HCT116 (cell line): ENCODE data around the gene RIN1. TPM values are rescaled to one million over a fixed set of nuclear protein-coding genes. Genes with fewer than 3 reads are reported as not detected.

Experiments used
- ATAC-seq: fragments of 200-7000 bp; cut with Tn5 transposase; 2 replicates; pipeline ENCODE4 v1.9.1; 2020; ENCODE audit warnings: mild to moderate bottlenecking, moderate library complexity
- BruUV-seq: library from RNA; stranded (reverse); fragments of 400-500 nt; replicated peaks from 2 replicates; lab custom pipeline; 2021; lab: Mats Ljungman, UMichigan
- CTCF ChIA-PET: fragments of 300-600 bp; sonication (Branson Sonifier 250); formaldehyde crosslinking; loops from one replicate; lab custom pipeline; 2021; ENCODE audit warnings: antibody characterized with exemption; lab: Charles Lee
- POLR2A ChIA-PET: fragments of 300-600, 350-600 bp; sonication (Branson Sonifier 250); formaldehyde crosslinking; loops from one replicate; lab custom pipeline; 2021; ENCODE audit warnings: antibody characterized with exemption; lab: Charles Lee
- RAD21 ChIA-PET, 2 experiments: fragments of 300-600 bp; sonication (Branson Sonifier 250); formaldehyde crosslinking; loops; one replicate each; lab custom pipeline; 2023; ENCODE audit warnings: low total read pairs in 2 of 2; ENCODE audit not compliant: uncharacterized antibody in 2 of 2, unreplicated experiment in 2 of 2, low non-redundant PET in 1 of 2; lab: Charles Lee
- DNase-seq: peaks from one replicate; pipeline ENCODE4 v3.0.0-alpha.2; 2010; ENCODE audit warnings: low read depth, low spot score
- H2AFZ ChIP-seq: fragments of 200-600 bp; shearing (Covaris generic), sonication (generic); 2 replicates; pipeline ENCODE4 v1.6.1; 2017; ENCODE audit warnings: low read depth, mixed run types, mixed read lengths, antibody characterized with exemption, low read length; ENCODE audit not compliant: poor library complexity, severe bottlenecking
- H3K27ac ChIP-seq: 2 replicates; pipeline ENCODE4 v1.5.1; 2012; ENCODE audit warnings: low read depth, low read length
- H3K27me3 ChIP-seq: fragments of 200-600 bp; sonication (generic); 2 replicates; pipeline ENCODE4 v1.6.1; 2016; ENCODE audit warnings: mixed run types, low read length, mixed read lengths; ENCODE audit not compliant: insufficient read depth
- H3K36me3 ChIP-seq, 2 experiments: fragments of 200-500 bp in 1 of 2; fragments of 200-600 bp in 1 of 2; sonication (Bioruptor generic) in 1 of 2; sonication (generic) in 1 of 2; 2 replicates each; pipeline versions ENCODE4 v1.5.1 to v1.6.1; 2014 to 2016; ENCODE audit warnings: low read length in 2 of 2, inconsistent platforms in 1 of 2, mixed read lengths in 1 of 2, mixed run types in 1 of 2; ENCODE audit not compliant: insufficient read depth in 2 of 2, control insufficient read depth in 1 of 2
- H3K4me1 ChIP-seq, 2 experiments: fragments of 200-600 bp in 1 of 2; sonication (generic) in 1 of 2; 2 replicates each; pipeline versions ENCODE4 v1.5.1 to v1.6.1; 2012 to 2017; ENCODE audit warnings: low read length in 2 of 2, inconsistent platforms in 1 of 2, mild to moderate bottlenecking in 1 of 2, mixed read lengths in 1 of 2, mixed run types in 1 of 2, moderate library complexity in 1 of 2; ENCODE audit not compliant: insufficient read depth in 2 of 2, control insufficient read depth in 1 of 2
- H3K4me2 ChIP-seq: fragments of 200-600 bp; sonication (generic); 2 replicates; pipeline ENCODE4 v1.6.1; 2017; ENCODE audit warnings: mixed run types, low read length, mixed read lengths
- H3K4me3 ChIP-seq, 2 experiments: fragments of 200-600 bp in 1 of 2; sonication (generic) in 1 of 2; replicated peaks in 1 of 2; 2 replicates each; pipeline ENCODE4 v1.5.1; 2011 to 2016; ENCODE audit warnings: low read length in 2 of 2, control low read depth in 1 of 2, low read depth in 1 of 2, mild to moderate bottlenecking in 1 of 2, mixed read lengths in 1 of 2, mixed run types in 1 of 2
- H3K79me2 ChIP-seq: fragments of 200-600 bp; sonication (generic); 2 replicates; pipeline ENCODE4 v1.6.1; 2017; ENCODE audit warnings: mild to moderate bottlenecking, mixed run types, low read length, moderate library complexity, mixed read lengths; ENCODE audit not compliant: insufficient read depth
- H3K9ac ChIP-seq: fragments of 200-600 bp; sonication (generic); 2 replicates; pipeline ENCODE4 v1.6.1; 2016; ENCODE audit warnings: low read length, mixed read lengths
- H3K9me2 ChIP-seq: fragments of 200-600 bp; sonication (generic), shearing (Covaris generic); 2 replicates; pipeline ENCODE4 v1.6.1; 2017; ENCODE audit warnings: mixed run types, mild to moderate bottlenecking, moderate library complexity; ENCODE audit not compliant: insufficient read depth
- H3K9me3 ChIP-seq, 2 experiments: fragments of 200-500 bp in 1 of 2; fragments of 200-600 bp in 1 of 2; sonication (Bioruptor generic) in 1 of 2; sonication (generic) in 1 of 2; 2 replicates each; pipeline ENCODE4 v1.6.1; 2014 to 2017; ENCODE audit warnings: low read length in 2 of 2, mixed read lengths in 2 of 2, inconsistent platforms in 1 of 2, low read depth in 1 of 2, mild to moderate bottlenecking in 1 of 2, mixed run types in 1 of 2, moderate library complexity in 1 of 2; ENCODE audit not compliant: control insufficient read depth in 1 of 2, insufficient read depth in 1 of 2
- H4K20me1 ChIP-seq: fragments of 200-600 bp; sonication (generic), shearing (Covaris generic); 2 replicates; pipeline ENCODE4 v1.6.1; 2017; ENCODE audit warnings: mixed run types, mild to moderate bottlenecking, moderate library complexity; ENCODE audit not compliant: insufficient read depth
- CBX3 ChIP-seq: IDR thresholded peaks from 2 replicates; pipeline ENCODE4 v1.6.1; 2012; ENCODE audit warnings: low read depth
- CEBPB ChIP-seq: IDR thresholded peaks from 2 replicates; pipeline ENCODE4 v1.6.1; 2012; ENCODE audit warnings: low read depth
- EGR1 ChIP-seq: IDR thresholded peaks from 2 replicates; pipeline ENCODE4 v1.6.1; 2012; ENCODE audit warnings: low read depth
- ELF1 ChIP-seq: IDR thresholded peaks from 2 replicates; pipeline ENCODE4 v1.6.1; 2012; ENCODE audit warnings: low read depth, borderline replicate concordance
- EZH2 ChIP-seq: fragments of 200-600 bp; sonication (generic); IDR thresholded peaks from 2 replicates; pipeline ENCODE4 v1.6.1; 2017; ENCODE audit warnings: antibody characterized with exemption, mixed run types
- FOSL1 ChIP-seq: IDR thresholded peaks from 2 replicates; pipeline ENCODE4 v1.6.1; 2012; ENCODE audit warnings: low read depth
- MAX ChIP-seq: IDR thresholded peaks from 2 replicates; pipeline ENCODE4 v1.6.1; 2012
- POLR2A ChIP-seq: IDR thresholded peaks from 2 replicates; pipeline ENCODE4 v1.7.0; 2011; ENCODE audit warnings: borderline replicate concordance; ENCODE audit not compliant: insufficient read depth, insufficient read length; ENCODE audit errors: extremely low read depth
- SIN3A ChIP-seq: IDR thresholded peaks from 2 replicates; pipeline ENCODE4 v1.6.1; 2012; ENCODE audit warnings: low read depth
- SRF ChIP-seq: IDR thresholded peaks from 2 replicates; pipeline ENCODE4 v1.6.1; 2012; ENCODE audit warnings: low read depth
- YY1 ChIP-seq: IDR thresholded peaks from 2 replicates; pipeline ENCODE4 v1.6.1; 2011; ENCODE audit warnings: low read length, low read depth, moderate library complexity, mild to moderate bottlenecking; ENCODE audit not compliant: insufficient replicate concordance; ENCODE audit errors: extremely low read depth
- ZNF274 ChIP-seq: fragments of 200-500 bp; sonication (Bioruptor generic); IDR thresholded peaks from 2 replicates; pipeline ENCODE4 v1.6.1; 2014; ENCODE audit warnings: mild to moderate bottlenecking, low read depth, low read length, inconsistent platforms
- intact Hi-C: fragments of 100-400 bp; cut with micrococcal nuclease; formaldehyde crosslinking; loops from 2 replicates; pipeline ENCODE4 v1.10.0; 2022
- total RNA-seq: library from RNA; stranded (reverse); gene quantifications from one replicate; pipeline ENCODE4 v1.2.1, GENCODE V29; 2021; ENCODE audit not compliant: unreplicated experiment
- TF ChIP-seq, protein P1 (sequence below): IDR thresholded peaks from 2 replicates; pipeline ENCODE4 v1.6.1; 2012; ENCODE audit warnings: low read depth
- TF ChIP-seq, protein P2 (sequence below), 3 experiments: fragments of 200-600 bp in 1 of 3; sonication (generic) in 1 of 3; IDR thresholded peaks in 2 of 3; conservative IDR thresholded peaks in 1 of 3; 2 replicates each; pipeline ENCODE4 v1.5.1; 2012 to 2017; ENCODE audit warnings: low read depth in 2 of 3, low read length in 2 of 3, antibody characterized with exemption in 1 of 3, borderline replicate concordance in 1 of 3, control low read depth in 1 of 3, mild to moderate bottlenecking in 1 of 3, mixed read lengths in 1 of 3, mixed run types in 1 of 3, moderate library complexity in 1 of 3; ENCODE audit not compliant: insufficient read depth in 1 of 3

Gene RIN1
- total RNA-seq, 1 experiment from 2014 or later: 38.7 TPM

DNA sequence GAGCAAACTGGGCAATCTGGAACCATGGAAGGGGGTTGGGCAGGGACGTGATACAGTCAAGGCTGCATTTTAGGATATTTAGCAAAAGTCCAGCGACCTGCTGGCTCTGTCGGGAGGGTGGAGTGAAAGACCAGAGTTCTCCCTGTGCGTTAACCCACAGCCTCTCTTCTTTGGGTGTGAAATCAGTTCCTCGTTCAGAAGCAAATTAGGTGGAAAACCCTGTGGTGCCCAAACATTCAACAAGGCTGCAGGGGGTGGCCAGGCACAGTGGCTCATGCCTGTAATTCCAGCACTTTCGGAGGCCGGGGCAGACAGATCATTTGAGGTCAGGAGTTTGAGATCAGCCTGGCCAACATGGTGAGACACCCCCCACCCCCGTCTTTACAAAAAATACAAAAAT lies 38.6 kb downstream of the RIN1 start (continued):
- TF ChIP-seq, protein P1, sequence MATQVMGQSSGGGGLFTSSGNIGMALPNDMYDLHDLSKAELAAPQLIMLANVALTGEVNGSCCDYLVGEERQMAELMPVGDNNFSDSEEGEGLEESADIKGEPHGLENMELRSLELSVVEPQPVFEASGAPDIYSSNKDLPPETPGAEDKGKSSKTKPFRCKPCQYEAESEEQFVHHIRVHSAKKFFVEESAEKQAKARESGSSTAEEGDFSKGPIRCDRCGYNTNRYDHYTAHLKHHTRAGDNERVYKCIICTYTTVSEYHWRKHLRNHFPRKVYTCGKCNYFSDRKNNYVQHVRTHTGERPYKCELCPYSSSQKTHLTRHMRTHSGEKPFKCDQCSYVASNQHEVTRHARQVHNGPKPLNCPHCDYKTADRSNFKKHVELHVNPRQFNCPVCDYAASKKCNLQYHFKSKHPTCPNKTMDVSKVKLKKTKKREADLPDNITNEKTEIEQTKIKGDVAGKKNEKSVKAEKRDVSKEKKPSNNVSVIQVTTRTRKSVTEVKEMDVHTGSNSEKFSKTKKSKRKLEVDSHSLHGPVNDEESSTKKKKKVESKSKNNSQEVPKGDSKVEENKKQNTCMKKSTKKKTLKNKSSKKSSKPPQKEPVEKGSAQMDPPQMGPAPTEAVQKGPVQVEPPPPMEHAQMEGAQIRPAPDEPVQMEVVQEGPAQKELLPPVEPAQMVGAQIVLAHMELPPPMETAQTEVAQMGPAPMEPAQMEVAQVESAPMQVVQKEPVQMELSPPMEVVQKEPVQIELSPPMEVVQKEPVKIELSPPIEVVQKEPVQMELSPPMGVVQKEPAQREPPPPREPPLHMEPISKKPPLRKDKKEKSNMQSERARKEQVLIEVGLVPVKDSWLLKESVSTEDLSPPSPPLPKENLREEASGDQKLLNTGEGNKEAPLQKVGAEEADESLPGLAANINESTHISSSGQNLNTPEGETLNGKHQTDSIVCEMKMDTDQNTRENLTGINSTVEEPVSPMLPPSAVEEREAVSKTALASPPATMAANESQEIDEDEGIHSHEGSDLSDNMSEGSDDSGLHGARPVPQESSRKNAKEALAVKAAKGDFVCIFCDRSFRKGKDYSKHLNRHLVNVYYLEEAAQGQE: no peak
- no peak for TF ChIP-seq ZNF274
- no peak for TF ChIP-seq SIN3A
- TF ChIP-seq FOSL1: no peak
- no peak for TF ChIP-seq CBX3
- TF ChIP-seq SRF: no peak

- Histone ChIP-seq H4K20me1 (no peaks in the 10 kb centered on the region), H3K4me3 (no peak overlapping the region), H3K4me1 (peaks cover 16 to 29% of the 10 kb centered on the region in 2 experiments), H3K9ac (no peak overlapping the region), H3K27ac (no peak overlapping the region), H3K27me3 (no peaks in the 10 kb centered on the region), H3K4me2 (no peak overlapping the region), H3K36me3 (no peaks in the 10 kb centered on the region), H2AFZ (no peak overlapping the region), H3K79me2 (no peaks in the 10 kb centered on the region), H3K9me2 (no peaks in the 10 kb centered on the region), H3K9me3 (no peaks in the 10 kb centered on the region)
- DNase-seq: no peak
- BruUV-seq: no TSS peak
- ChIA-PET RAD21 (no interaction called here), POLR2A (no interaction called here), CTCF (no interaction called here)
- intact Hi-C loops: no loop called here
- ATAC-seq: no peak
- TF ChIP-seq POLR2A (no peak), EZH2 (no peak), EGR1 (no peak), CEBPB (no peak), FOSL1 (no peak), MAX (no peak), ELF1 (no peak), CBX3 (no peak), YY1 (no peak)
- TF ChIP-seq, protein P1: no peak
- TF ChIP-seq, protein P2, sequence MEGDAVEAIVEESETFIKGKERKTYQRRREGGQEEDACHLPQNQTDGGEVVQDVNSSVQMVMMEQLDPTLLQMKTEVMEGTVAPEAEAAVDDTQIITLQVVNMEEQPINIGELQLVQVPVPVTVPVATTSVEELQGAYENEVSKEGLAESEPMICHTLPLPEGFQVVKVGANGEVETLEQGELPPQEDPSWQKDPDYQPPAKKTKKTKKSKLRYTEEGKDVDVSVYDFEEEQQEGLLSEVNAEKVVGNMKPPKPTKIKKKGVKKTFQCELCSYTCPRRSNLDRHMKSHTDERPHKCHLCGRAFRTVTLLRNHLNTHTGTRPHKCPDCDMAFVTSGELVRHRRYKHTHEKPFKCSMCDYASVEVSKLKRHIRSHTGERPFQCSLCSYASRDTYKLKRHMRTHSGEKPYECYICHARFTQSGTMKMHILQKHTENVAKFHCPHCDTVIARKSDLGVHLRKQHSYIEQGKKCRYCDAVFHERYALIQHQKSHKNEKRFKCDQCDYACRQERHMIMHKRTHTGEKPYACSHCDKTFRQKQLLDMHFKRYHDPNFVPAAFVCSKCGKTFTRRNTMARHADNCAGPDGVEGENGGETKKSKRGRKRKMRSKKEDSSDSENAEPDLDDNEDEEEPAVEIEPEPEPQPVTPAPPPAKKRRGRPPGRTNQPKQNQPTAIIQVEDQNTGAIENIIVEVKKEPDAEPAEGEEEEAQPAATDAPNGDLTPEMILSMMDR (IDR thresholded peaks at IDR 0.05 in 2 of 3, conservative IDR thresholded peaks at IDR 0.05 in 1 of 3; ENCODE audit: borderline replicate concordance in 1 of 3, insufficient read depth in 1 of 3, low read depth in 2 of 3, low read length in 2 of 3): no peak
Observed at GRCh38 chr11:66294626-66295620, 41.3 kb downstream of the RIN1 start.
